NCI-H1694 (cell line): ENCODE measurements around the gene CLBA1.
A peak's percentile ranks its signal among the peaks of the same experiment; 100 is the strongest.

Experiments used
- DNase-seq: peaks from one replicate; lab custom pipeline; 2025; lab: John Stamatoyannopoulos, UW

Gene CLBA1

GRCh38 chr14:104979758-104980610 lies 5.6 kb upstream of the CLBA1 start:
- no peak for DNase-seq

GRCh38 chr14:104980611-104981531 lies 4.7 kb upstream of the CLBA1 start:
- no peak for DNase-seq

GRCh38 chr14:104981699-104982541 lies 3.7 kb upstream of the CLBA1 start:
- DNase-seq: peak; percentile 29

- no peak for DNase-seq
Observed at GRCh38 chr14:104982548-104983230, 2.9 kb upstream of the CLBA1 start.

- DNase-seq: no peak
Observed at GRCh38 chr14:104983231-104983721, 2.3 kb upstream of the CLBA1 start.

GRCh38 chr14:104984056-104984894 lies 1.3 kb upstream of the CLBA1 start:
- DNase-seq: no peak

- no peak for DNase-seq
Observed at GRCh38 chr14:104986487-104987164, 1.0 kb downstream of the CLBA1 start.

GRCh38 chr14:104989236-104989950 lies 3.8 kb downstream of the CLBA1 start:
- DNase-seq: no peak

- DNase-seq: no peak
Observed at GRCh38 chr14:104989951-104990303, 4.3 kb downstream of the CLBA1 start.

GRCh38 chr14:104991896-104992230 lies 6.3 kb downstream of the CLBA1 start:
- no peak for DNase-seq

GRCh38 chr14:104992501-104992900 lies 6.9 kb downstream of the CLBA1 start:
- no peak for DNase-seq

GRCh38 chr14:104993306-104993705 lies 7.7 kb downstream of the CLBA1 start:
- DNase-seq: peak; percentile 86

- peak; percentile 89 for DNase-seq
Observed at GRCh38 chr14:104993808-104994591, 8.4 kb downstream of the CLBA1 start.

- DNase-seq: no peak
Observed at GRCh38 chr14:104994978-104995377, 9.4 kb downstream of the CLBA1 start.

GRCh38 chr14:104996032-104996431 lies 10.4 kb downstream of the CLBA1 start:
- DNase-seq: no peak

- DNase-seq: no peak
Observed at GRCh38 chr14:104996483-104996882, 10.9 kb downstream of the CLBA1 start.

GRCh38 chr14:104998801-104999200 lies 13.2 kb downstream of the CLBA1 start:
- DNase-seq: peak; percentile 97

GRCh38 chr14:104999361-104999760 lies 13.8 kb downstream of the CLBA1 start:
- peak; percentile 96 for DNase-seq
